GM12872 (cell line): ENCODE results near the gene ZNF557.
"Not testable (repeated sequence)": the region's sequence is repeated elsewhere in the genome, so short reads cannot be mapped to it uniquely, and the experiment has no call there.

ENCODE experiments used
- TF ChIP-seq, protein P1 (sequence below): IDR thresholded peaks from 3 replicates; pipeline ENCODE4 v1.5.1; 2011; ENCODE audit warnings: low read depth, mild to moderate bottlenecking, low read length, moderate library complexity; ENCODE audit not compliant: insufficient read depth

ZNF557 gene

GRCh38 chr19:7069042-7069903 lies at the start of gene ZNF557:
Gene ZNF557, plus strand, starts transcription at chr19:7069703. Its CDS starts 5,372 bp downstream, at chr19:7075075.
- TF ChIP-seq, protein P1, sequence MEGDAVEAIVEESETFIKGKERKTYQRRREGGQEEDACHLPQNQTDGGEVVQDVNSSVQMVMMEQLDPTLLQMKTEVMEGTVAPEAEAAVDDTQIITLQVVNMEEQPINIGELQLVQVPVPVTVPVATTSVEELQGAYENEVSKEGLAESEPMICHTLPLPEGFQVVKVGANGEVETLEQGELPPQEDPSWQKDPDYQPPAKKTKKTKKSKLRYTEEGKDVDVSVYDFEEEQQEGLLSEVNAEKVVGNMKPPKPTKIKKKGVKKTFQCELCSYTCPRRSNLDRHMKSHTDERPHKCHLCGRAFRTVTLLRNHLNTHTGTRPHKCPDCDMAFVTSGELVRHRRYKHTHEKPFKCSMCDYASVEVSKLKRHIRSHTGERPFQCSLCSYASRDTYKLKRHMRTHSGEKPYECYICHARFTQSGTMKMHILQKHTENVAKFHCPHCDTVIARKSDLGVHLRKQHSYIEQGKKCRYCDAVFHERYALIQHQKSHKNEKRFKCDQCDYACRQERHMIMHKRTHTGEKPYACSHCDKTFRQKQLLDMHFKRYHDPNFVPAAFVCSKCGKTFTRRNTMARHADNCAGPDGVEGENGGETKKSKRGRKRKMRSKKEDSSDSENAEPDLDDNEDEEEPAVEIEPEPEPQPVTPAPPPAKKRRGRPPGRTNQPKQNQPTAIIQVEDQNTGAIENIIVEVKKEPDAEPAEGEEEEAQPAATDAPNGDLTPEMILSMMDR, result no peak

GRCh38 chr19:7021331-7021730 lies 48.2 kb upstream of the ZNF557 start, which contains the start of gene MBD3L2B:
Gene MBD3L2B, minus strand, starts transcription at chr19:7021431. Its CDS starts 34 bp downstream, at chr19:7021397.
- TF ChIP-seq, protein P1, result not testable (repeated sequence)

GRCh38 chr19:7030278-7030677 lies 39.2 kb upstream of the ZNF557 start, which contains the start of gene MBD3L5:
Gene MBD3L5, plus strand, starts transcription at chr19:7030578. Its CDS starts 34 bp downstream, at chr19:7030612.
- TF ChIP-seq, protein P1, result not testable (repeated sequence)

DNA sequence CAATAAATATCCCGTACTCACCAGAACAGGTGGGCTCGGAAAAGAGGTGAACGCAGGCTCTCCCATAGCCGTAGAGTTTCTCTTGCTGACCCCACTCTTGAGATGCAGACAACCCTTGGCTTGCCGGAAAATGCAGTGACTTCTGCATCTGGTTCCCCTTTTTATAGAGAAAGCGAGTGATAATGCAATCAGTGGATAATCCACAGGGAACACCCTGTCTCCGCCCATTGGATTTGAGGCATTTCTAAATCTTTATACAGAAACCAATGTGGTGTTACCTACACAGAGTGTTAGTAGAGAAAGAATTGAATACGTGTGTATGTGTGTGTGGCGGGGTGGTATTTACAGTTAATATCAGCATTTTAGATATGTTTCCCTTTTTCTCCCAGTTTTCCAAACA lies 29.4 kb upstream of the ZNF557 start, which contains the start of gene MBD3L4:
Gene MBD3L4 (minus strand): TSS at position 101 of the 400 bp plus-strand sequence. CDS start 35 bp downstream, at position 66.
- TF ChIP-seq, protein P1, result not testable (repeated sequence)

- TF ChIP-seq, protein P1, result not testable (repeated sequence)
These were observed 20.5 kb upstream of the ZNF557 start, which contains the start of gene MBD3L2 for GRCh38 chr19:7049021-7049420. Gene MBD3L2, plus strand, starts transcription at chr19:7049321. Its CDS starts 53 bp downstream, at chr19:7049374.

DNA sequence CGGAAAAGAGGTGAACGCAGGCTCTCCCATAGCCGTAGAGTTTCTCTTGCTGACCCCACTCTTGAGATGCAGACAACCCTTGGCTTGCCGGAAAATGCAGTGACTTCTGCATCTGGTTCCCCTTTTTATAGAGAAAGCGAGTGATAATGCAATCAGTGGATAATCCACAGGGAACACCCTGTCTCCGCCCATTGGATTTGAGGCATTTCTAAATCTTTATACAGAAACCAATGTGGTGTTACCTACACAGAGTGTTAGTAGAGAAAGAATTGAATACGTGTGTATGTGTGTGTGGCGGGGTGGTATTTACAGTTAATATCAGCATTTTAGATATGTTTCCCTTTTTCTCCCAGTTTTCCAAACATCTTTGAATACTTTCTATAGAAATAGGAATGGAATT lies 10.9 kb upstream of the ZNF557 start, which contains the start of gene MBD3L3:
Gene MBD3L3 (minus strand): TSS at position 101 of the 400 bp plus-strand sequence. CDS start 71 bp downstream, at position 30.
- TF ChIP-seq, protein P1, result not testable (repeated sequence)

- TF ChIP-seq, protein P1, result no peak
These were observed 6.2 kb upstream of the ZNF557 start for GRCh38 chr19:7063339-7063738.
